Transverse colon (tissue), 4 donors: ENCODE measurements around the gene MVD. TPM values are rescaled to one million over a fixed set of nuclear protein-coding genes. Genes with fewer than 3 reads are reported as not detected.
"Not testable (repeated sequence)": the region's sequence is repeated elsewhere in the genome, so short reads cannot be mapped to it uniquely, and the experiment has no call there.

ENCODE experiments used
- DNase-seq: peaks from one replicate; pipeline ENCODE4 v3.0.0-alpha.2; 2019
- H3K27ac ChIP-seq, 4 donors: fragments of 200-600 bp; sonication (generic); 2 replicates each; pipeline ENCODE4 v1.5.1; 2016 to 2018; ENCODE audit warnings: inconsistent platforms in 4 of 4
- H3K27me3 ChIP-seq: fragments of 200-600 bp; sonication (generic); 2 replicates; pipeline ENCODE4 v1.5.1; 2017; ENCODE audit warnings: inconsistent platforms
- H3K36me3 ChIP-seq, 4 donors: fragments of 200-600 bp; sonication (generic); 2 replicates each; pipeline ENCODE4 v1.5.1; 2017 to 2019; ENCODE audit warnings: inconsistent platforms in 4 of 4
- H3K4me1 ChIP-seq, 4 donors: fragments of 200-600 bp; sonication (generic); 2 replicates each; pipeline ENCODE4 v1.5.1; 2017 to 2020; ENCODE audit warnings: inconsistent platforms in 4 of 4
- H3K4me3 ChIP-seq, 4 donors: fragments of 200-600 bp; sonication (generic); 1 replicate in 1 of 4; 2 replicates in 3 of 4; pipeline versions ENCODE4 v1.5.1 to v1.6.1; 2017 to 2019; ENCODE audit warnings: inconsistent platforms in 4 of 4
- H3K9me3 ChIP-seq, 2 donors: fragments of 200-600 bp; sonication (generic); 2 replicates each; pipeline ENCODE4 v1.5.1; 2017 to 2019; ENCODE audit warnings: inconsistent platforms in 2 of 2
- CTCF ChIP-seq, 5 experiments: fragments of 200-600 bp in 3 of 5; fragments of 450-650 bp in 2 of 5; sonication (generic) in 3 of 5; IDR thresholded peaks; 1 replicate in 2 of 5; 2 replicates in 3 of 5; pipeline ENCODE4 v1.5.1; 2016 to 2017; ENCODE audit warnings: antibody characterized with exemption in 5 of 5, inconsistent platforms in 3 of 5, mild to moderate bottlenecking in 2 of 5, moderate library complexity in 1 of 5
- EP300 ChIP-seq: sonication (generic); formaldehyde crosslinking; IDR thresholded peaks from one replicate; pipeline ENCODE4 v1.6.1; 2017; ENCODE audit warnings: antibody characterized with exemption, low read depth
- POLR2A ChIP-seq: fragments of 450-650 bp; IDR thresholded peaks from one replicate; pipeline ENCODE4 v1.6.1; 2016; ENCODE audit warnings: antibody characterized with exemption, mild to moderate bottlenecking, moderate library complexity
- POLR2AphosphoS5 ChIP-seq, 3 donors: sonication (generic); formaldehyde crosslinking; IDR thresholded peaks; one replicate each; pipeline ENCODE4 v1.6.1; 2016; ENCODE audit warnings: antibody characterized with exemption in 3 of 3
- WGBS, 2 donors: methylation state at CpG; one replicate each; pipeline ENCODE4 v1.1.5; 2018; ENCODE audit warnings: low coverage in 1 of 2; 5-methylcytosine and 5-hydroxymethylcytosine counted together
- in situ Hi-C, 4 donors: fragments of 200-750 bp; cut with MboI; loops; one replicate each; pipeline versions ENCODE4 v1.15.0 to v1.15.1; 2017; ENCODE audit warnings: low sequenced_read_pairs in 3 of 4, low pct_ligation_motif_present in 1 of 4, low pct_unique_long_range_greater_than_20kb in 1 of 4
- intact Hi-C: fragments of 100-400 bp; cut with DNase I; formaldehyde crosslinking; loops from one replicate; pipeline ENCODE4 v1.15.1; 2023; ENCODE audit warnings: low total_unique reads
- total RNA-seq, 4 donors: library from RNA; depleted of rRNA; stranded (reverse); fragments of >200 nt; gene quantifications; one replicate each; pipeline ENCODE4 v1.1.0, GENCODE V29; 2016

Gene MVD
- total RNA-seq, 4 donors from 2014 or later: 20.5 to 75.6 (median 47.3) TPM

GRCh38 chr16:88613911-88614817 lies 48.7 kb downstream of the MVD start:
- in situ Hi-C loops (no loop called here), intact Hi-C loops (no loop called here)
- 87% methylated on average over 19 of the region's 19 CpGs; no CpG with 5 or more reads in 1 of the 2 donors for WGBS, 2 donors

GRCh38 chr16:88613293-88613692 lies 49.6 kb downstream of the MVD start:
- no peak for TF ChIP-seq POLR2A
- no peak for TF ChIP-seq POLR2AphosphoS5 (IDR thresholded peaks at IDR 0.05)
- no peak for TF ChIP-seq CTCF (IDR thresholded peaks at IDR 0.05)
- no peak for TF ChIP-seq EP300
- Histone ChIP-seq H3K36me3 (peaks cover 0 to 29% (median 11%) of the 10 kb centered on the region in 4 donors), H3K4me3 (no peak overlapping the region), H3K4me1 (peaks cover 14 to 28% (median 25%) of the 10 kb centered on the region in 4 donors), H3K27me3 (no peaks in the 10 kb centered on the region), H3K27ac (no peak overlapping the region), H3K9me3 (no peaks in the 10 kb centered on the region)
- intact Hi-C loops: no loop called here
- 91 to 100% methylated on average over 4 to 10 of the region's 10 CpGs for WGBS, 2 donors
- in situ Hi-C loops: no loop called here
- no peak for DNase-seq

More at GRCh38 chr16:88613911-88614817, 48.7 kb downstream of the MVD start:
- Histone ChIP-seq H3K4me1 (peaks cover 14 to 36% (median 29%) of the 10 kb centered on the region in 4 donors), H3K9me3 (no peaks in the 10 kb centered on the region), H3K36me3 (peaks cover 0 to 23% (median 8%) of the 10 kb centered on the region in 4 donors), H3K4me3 (no peak overlapping the region), H3K27ac (no peak overlapping the region), H3K27me3 (no peaks in the 10 kb centered on the region)
- no peak for TF ChIP-seq EP300
- TF ChIP-seq CTCF (IDR thresholded peaks at IDR 0.05): no peak
- no peak for TF ChIP-seq POLR2A
- no peak for TF ChIP-seq POLR2AphosphoS5 (IDR thresholded peaks at IDR 0.05)
- DNase-seq: no peak

GRCh38 chr16:88610909-88611812 lies 51.7 kb downstream of the MVD start:
- Histone ChIP-seq H3K9me3 (no peaks in the 10 kb centered on the region), H3K27me3 (no peaks in the 10 kb centered on the region), H3K4me1 (peaks cover 5 to 8% (median 7%) of the 10 kb centered on the region in 4 donors), H3K36me3 (peaks cover 0 to 35% (median 11%) of the 10 kb centered on the region in 4 donors), H3K4me3 (no peak overlapping the region), H3K27ac (no peak overlapping the region)
- intact Hi-C loops (no loop called here), in situ Hi-C loops (no loop called here)
- no peak for DNase-seq
- 91 to 94% methylated on average over 22 to 49 of the region's 49 CpGs for WGBS, 2 donors
- TF ChIP-seq CTCF (IDR thresholded peaks at IDR 0.05) (no peak), POLR2AphosphoS5 (IDR thresholded peaks at IDR 0.05) (no peak)

GRCh38 chr16:88610080-88610479 lies 52.8 kb downstream of the MVD start:
- H3K27ac ChIP-seq: no peak overlapping the region
- no peak for DNase-seq
- 88% methylated on average over 6 of the region's 6 CpGs; no CpG with 5 or more reads in 1 of the 2 donors for WGBS, 2 donors
- TF ChIP-seq POLR2AphosphoS5 (IDR thresholded peaks at IDR 0.05) (no peak), EP300 (no peak), CTCF (IDR thresholded peaks at IDR 0.05) (no peak), POLR2A (no peak)
- H3K4me1 ChIP-seq: no peaks in the 10 kb centered on the region
- H3K36me3 ChIP-seq: peaks cover 0 to 40% (median 14%) of the 10 kb centered on the region in 4 donors
- H3K4me3 ChIP-seq: no peak overlapping the region
- intact Hi-C loops (no loop called here), in situ Hi-C loops (no loop called here)
- H3K9me3 ChIP-seq: no peaks in the 10 kb centered on the region
- no peaks in the 10 kb centered on the region for H3K27me3 ChIP-seq

GRCh38 chr16:88609426-88609825 lies 53.5 kb downstream of the MVD start:
- H3K4me3 ChIP-seq, H3K4me1 ChIP-seq, in situ Hi-C loops, H3K27me3 ChIP-seq, H3K9me3 ChIP-seq, H3K27ac ChIP-seq, DNase-seq, intact Hi-C loops: not testable (repeated sequence)
- 93 to 100% methylated on average over 1 to 8 of the region's 8 CpGs for WGBS, 2 donors
- peaks cover 0 to 40% (median 14%) of the 10 kb centered on the region in 4 donors for H3K36me3 ChIP-seq
